Subcutaneous adipose tissue (tissue), 4 donors: ENCODE measurements around the gene KCNIP1. TPM values are rescaled to one million over a fixed set of nuclear protein-coding genes. Genes with fewer than 3 reads are reported as not detected.

Experiments
- CTCF ChIP-seq: fragments of 450-650 bp; IDR thresholded peaks from one replicate; pipeline ENCODE4 v1.5.1; 2016; ENCODE audit warnings: low read depth, mild to moderate bottlenecking, control low read depth, antibody characterized with exemption, moderate library complexity
- total RNA-seq, 4 donors: library from RNA; depleted of rRNA; stranded (reverse); fragments of >200 nt; gene quantifications; one replicate each; pipeline ENCODE4 v1.1.0, GENCODE V29; 2016

The KCNIP1 gene
- total RNA-seq, 4 donors from 2014 or later, result 6.4 TPM; not detected in 3

- no peak for TF ChIP-seq CTCF
These were observed 32.7 kb downstream of the KCNIP1 start for GRCh38 chr5:170536525-170536924.

DNA sequence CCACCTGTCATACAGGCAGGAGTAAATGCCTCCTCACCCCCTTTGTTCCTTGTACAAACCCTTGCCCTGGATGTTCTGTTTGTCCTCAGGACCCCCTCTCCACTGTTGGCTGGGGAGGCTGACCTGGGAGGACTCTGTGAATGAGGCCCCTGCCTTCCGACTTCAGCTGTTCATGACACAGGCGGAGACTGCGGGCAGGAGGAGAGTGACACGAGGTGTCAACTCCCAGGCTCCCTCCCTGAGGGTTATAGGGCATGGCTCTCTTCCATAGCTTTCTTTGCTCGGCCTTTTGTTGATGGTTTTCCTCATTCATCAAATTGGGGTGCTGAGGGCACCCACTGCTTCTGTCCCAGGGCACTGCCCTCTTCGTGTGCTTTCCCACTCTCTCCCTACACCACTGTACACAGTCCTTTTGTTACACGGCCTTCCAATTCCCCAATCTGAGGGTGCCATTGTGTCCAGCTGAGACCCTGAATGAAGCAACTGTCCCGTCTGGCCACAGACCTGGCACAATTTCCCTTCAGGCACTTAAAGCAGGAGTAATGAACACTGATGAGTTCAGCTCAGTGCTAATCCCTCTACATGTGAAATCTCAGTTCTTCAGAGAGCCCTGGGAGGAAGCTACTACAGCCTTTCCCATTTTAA is 33.8 kb downstream of the KCNIP1 start:
- no peak for TF ChIP-seq CTCF

- no peak for TF ChIP-seq CTCF
These were observed 34.3 kb downstream of the KCNIP1 start for GRCh38 chr5:170538096-170538465.

GRCh38 chr5:170538696-170539586 is 35.1 kb downstream of the KCNIP1 start:
- TF ChIP-seq CTCF, result no peak

DNA sequence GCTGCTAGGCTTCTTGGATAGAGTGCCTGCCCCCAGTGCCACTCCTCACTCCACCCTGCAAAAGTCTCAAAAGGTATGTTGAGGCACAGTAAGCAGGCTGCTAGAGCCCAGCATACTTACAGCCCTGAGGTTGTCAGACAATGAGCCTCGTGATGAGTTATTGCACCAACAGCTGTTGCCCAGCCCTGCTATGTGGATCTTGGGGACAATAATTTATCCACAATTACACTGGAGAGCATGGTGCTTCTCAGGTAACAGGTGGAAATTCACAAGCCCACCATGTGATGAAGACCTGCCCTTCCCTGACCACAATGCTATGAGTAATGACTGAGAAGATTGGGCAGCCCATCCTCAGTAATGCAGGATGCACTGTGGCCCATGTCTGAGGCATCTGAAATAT is 36.5 kb downstream of the KCNIP1 start:
- no peak for TF ChIP-seq CTCF

- TF ChIP-seq CTCF, result no peak
These were observed 37.4 kb downstream of the KCNIP1 start for GRCh38 chr5:170541146-170541769.

DNA sequence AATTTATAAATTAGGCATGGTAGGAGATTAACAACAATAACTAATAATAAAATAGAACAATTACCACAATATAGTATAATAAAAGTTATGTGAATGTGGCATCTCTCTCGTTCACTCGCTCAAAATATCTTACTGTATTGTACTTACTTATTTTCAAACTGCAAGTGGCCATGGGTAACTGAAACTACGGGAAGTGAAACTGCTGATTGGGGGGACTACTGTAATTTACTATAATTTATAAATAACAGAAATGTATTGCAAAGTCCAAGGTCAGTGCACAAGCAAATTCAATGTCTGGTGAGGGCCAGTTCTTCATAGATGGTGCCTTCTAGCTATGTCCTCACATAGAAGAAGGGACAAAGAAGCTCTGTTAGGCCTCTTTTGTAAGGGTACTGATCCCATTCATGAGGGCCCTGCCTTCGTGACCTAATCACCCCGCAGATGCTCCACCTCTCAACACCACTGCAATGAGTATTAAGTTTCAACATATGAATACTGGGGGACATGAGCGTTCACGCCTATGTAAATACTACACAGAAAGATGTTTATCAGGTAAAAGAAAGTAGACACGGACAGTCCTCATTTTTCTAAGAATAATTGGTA is 39.0 kb downstream of the KCNIP1 start:
- no peak for TF ChIP-seq CTCF
